ENCODE results near the gene FADS6. TPM values are rescaled to one million over a fixed set of nuclear protein-coding genes. Genes with fewer than 3 reads are reported as not detected.

Gene FADS6
- total RNA-seq, 4 donors from 2014 or later = 0.22 TPM; not detected in 3

DNA sequence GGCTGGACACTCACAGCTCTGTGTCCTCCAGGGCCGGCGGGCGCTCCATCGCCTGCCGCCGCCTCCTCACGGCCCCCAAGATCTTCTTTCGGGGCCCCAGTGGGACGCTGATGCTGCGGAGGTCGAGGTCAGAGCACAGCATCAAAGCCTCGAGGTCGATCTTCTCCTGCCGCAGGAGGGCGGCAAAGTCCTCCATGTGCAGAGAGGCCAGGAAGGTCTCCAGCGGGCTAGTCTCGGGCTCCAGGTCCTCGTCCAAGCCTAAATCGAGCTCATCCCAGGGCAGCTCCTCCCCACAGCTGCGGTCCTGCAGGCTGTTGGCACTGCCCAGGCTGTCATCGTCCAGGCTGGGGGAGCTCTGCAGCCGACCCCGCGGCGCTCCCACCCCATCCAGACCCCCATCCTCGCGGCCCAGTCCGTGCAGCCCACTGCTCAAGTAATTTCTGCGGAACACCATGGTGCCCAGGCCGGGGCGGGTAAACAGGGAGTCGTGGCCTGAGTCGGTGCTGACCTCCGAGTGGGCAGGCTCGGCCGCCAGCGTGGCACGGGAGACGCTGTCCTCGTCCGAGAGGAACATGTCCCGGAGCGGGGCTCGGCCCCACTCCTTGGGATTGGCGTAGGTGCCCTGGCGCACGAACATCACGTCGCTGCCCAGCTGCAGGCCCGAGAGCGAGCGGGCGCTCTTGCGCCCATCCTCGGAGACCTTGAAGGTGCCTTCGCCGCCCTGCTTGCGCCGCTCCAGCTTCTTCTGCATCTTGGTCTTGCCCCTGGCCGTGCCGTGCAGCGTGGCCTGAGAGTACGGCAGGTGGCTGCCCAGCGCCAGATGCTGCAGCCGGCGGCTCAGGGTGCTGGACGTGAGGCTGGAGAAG, 26.2 kb upstream of the FADS6 start:
- TF ChIP-seq, protein P1, sequence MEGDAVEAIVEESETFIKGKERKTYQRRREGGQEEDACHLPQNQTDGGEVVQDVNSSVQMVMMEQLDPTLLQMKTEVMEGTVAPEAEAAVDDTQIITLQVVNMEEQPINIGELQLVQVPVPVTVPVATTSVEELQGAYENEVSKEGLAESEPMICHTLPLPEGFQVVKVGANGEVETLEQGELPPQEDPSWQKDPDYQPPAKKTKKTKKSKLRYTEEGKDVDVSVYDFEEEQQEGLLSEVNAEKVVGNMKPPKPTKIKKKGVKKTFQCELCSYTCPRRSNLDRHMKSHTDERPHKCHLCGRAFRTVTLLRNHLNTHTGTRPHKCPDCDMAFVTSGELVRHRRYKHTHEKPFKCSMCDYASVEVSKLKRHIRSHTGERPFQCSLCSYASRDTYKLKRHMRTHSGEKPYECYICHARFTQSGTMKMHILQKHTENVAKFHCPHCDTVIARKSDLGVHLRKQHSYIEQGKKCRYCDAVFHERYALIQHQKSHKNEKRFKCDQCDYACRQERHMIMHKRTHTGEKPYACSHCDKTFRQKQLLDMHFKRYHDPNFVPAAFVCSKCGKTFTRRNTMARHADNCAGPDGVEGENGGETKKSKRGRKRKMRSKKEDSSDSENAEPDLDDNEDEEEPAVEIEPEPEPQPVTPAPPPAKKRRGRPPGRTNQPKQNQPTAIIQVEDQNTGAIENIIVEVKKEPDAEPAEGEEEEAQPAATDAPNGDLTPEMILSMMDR (IDR thresholded peaks at IDR 0.05; ENCODE audit: low read depth) = no peak

DNA sequence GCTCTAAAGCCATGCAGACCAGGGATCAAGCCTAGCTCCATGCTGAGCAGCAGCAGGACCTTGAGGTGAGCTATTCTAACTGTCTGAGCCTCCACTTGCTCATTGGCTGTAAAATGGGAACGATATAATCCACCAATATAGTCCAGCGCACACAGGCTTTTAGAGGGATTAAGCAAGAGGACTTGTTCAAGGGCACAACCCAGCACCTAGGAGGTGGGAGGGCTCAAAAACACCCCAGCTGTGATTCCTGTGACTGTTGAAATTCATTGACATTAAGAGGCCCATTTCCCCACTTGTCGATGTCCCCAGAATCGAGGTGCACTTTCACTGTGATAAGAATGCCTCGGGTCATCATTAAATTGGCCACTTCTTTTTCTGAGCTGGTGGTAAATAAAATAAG, 25.5 kb upstream of the FADS6 start:
- TF ChIP-seq, protein P1 (IDR thresholded peaks at IDR 0.05; ENCODE audit: low read depth) = no peak

DNA sequence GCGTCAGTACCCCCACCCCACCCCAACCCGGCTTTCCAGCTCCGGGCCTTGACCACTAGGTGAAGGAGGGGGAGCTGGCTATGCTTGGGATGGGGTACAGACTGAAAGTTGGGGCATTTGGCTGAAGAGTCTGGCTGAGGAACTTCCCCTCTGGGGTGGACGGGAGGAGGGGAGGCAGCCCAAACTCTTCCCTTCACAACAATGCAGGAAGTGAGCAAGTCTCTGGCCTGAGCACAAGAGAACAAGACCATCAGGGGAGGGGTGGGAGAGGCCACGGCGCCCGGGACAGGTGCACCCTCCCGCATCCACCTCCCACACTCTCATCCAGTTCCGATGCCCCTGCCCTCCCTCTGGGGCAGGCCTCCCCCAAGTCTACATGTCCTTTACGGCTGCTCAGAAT, 24.0 kb upstream of the FADS6 start:
- TF ChIP-seq, protein P1 (IDR thresholded peaks at IDR 0.05; ENCODE audit: low read depth) = no peak

DNA sequence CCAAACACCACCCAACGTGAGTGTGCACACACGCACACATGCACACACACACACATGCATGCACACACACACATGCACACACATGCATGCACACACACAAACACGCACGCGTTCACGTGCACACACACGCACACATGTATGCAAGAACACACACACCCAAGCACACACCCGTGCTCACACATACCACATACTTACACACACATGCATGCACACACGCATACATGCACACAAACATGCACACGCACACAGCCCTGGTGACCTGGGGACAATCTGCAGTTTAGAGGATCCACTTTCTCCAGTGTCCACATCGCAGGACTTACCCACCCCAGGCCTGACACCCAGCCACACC, 23.4 kb upstream of the FADS6 start:
- TF ChIP-seq, protein P1 (IDR thresholded peaks at IDR 0.05; ENCODE audit: low read depth) = no peak

DNA sequence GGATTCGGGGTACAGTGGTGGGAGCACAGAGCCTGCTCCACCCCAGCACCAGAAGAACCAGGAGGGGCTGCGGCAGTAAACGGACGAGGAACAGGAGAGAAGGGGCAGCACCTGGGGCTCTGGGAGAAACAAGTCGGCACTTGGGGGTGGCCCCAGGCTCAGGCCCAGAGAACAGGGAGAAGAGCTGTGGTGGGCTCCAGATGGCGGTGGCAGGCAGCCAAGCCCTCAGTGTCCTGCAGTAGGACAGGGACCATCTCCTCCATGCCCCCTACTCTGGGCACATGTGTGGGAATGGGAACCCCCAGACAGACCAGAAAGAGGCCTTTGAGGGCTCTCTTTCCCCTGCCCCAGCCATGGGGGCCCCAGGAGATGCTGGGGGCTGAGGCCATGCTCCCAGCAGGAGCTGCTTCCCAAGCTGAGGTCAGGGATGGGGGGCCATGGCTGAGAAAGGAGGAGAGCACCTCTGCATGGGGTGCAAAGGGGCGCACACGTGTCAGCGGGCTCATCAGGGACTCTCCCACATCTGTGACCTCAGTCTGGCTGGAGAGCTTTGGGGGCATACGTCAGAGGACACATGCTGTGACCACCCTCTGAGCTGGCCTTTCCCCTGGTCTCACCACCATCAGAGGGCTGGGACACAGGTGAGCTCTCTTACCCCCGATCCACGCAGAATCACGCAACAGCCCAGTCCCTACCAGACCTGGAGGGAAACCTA, 22.9 kb upstream of the FADS6 start:
- TF ChIP-seq, protein P1 (IDR thresholded peaks at IDR 0.05; ENCODE audit: low read depth) = no peak

DNA sequence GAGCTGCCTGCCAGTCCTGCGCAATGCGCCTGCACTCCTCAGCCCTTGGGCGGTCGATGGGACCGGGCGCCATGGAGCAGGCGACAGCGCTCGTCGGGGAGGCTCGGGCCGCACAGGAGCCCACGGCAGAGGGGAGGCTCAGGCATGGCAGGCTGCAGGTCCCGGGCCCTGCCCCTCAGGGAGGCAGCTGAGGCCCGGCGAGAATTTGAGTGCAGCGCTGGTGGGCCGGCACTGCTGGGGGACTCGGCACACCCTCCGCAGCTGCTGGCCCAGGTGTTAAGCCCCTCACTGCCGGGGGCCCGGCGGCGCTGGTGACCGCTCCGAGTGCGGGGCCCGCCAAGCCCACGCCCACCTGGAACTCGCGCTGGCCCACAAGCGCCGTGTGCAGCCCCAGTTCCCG, 13.6 kb upstream of the FADS6 start:
- TF ChIP-seq, protein P1 (IDR thresholded peaks at IDR 0.05; ENCODE audit: low read depth) = no peak

DNA sequence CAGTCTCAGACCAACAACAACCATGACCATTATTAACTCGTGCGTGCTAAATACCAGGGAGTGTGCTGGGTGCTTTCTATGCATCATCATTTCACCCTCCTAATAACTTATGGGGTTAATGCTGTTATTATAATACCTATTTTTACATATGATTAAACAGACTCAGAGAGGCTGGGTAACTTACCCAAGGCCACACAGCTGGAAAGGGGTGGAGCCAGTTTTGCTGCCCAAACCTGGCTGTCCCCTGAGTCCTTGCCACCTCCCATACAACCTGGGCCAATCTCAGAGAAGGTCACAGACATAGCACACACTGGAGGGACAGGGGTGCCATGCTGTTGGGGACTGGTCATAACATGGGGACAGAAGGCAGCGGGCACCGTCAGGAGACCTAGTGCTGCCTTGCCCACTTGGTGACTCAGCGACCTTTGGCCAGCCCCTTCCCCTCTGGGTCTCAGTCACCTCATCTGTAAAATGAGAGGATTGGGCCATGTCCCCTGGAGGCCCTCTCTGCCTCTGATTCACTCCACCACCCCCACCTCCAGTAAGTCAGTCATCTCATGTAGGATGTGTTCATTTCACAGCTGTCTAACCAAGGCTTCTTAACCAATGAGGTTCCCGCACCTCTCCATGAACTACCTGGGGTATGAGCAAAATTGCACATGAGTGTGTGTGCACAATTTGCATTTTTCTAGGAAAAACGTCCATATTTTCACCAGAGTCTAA, 11.4 kb upstream of the FADS6 start:
- TF ChIP-seq, protein P1 (IDR thresholded peaks at IDR 0.05; ENCODE audit: low read depth) = no peak

Measured in subcutaneous adipose tissue (tissue), 4 donors.